Stimulated activated CD8-positive, alpha-beta memory T cell treated with anti-CD3 and anti-CD28 coated beads, Interleukin-7, amount 100 ng/mL, for 48 hours (primary cell): ENCODE data around the gene DNASE1.

ENCODE experiments used
- DNase-seq, 2 donors: peaks; one replicate each; pipeline ENCODE4 v3.0.0-alpha.2; 2020; ENCODE audit warnings: low read depth in 1 of 2; ENCODE audit errors: extremely low read depth in 1 of 2

The DNASE1 gene

GRCh38 chr16:3661922-3662321, 7.4 kb downstream of the DNASE1 start:
- DNase-seq = no peak

- no peak for DNase-seq
These were observed 8.1 kb downstream of the DNASE1 start for GRCh38 chr16:3662601-3663000.

GRCh38 chr16:3664187-3664896, 9.9 kb downstream of the DNASE1 start:
- no peak for DNase-seq

- no peak for DNase-seq
These were observed 11.0 kb downstream of the DNASE1 start for GRCh38 chr16:3665508-3665907.

GRCh38 chr16:3668626-3669025, 14.1 kb downstream of the DNASE1 start:
- no peak for DNase-seq

- no peak for DNase-seq
These were observed 14.6 kb downstream of the DNASE1 start for GRCh38 chr16:3669082-3669481.

- no peak for DNase-seq
These were observed 16.2 kb downstream of the DNASE1 start for GRCh38 chr16:3670711-3671110.

- no peak for DNase-seq
These were observed 16.9 kb downstream of the DNASE1 start for GRCh38 chr16:3671424-3671823.

- no peak for DNase-seq
These were observed 18.1 kb downstream of the DNASE1 start for GRCh38 chr16:3672571-3673041.

GRCh38 chr16:3673201-3673600, 18.7 kb downstream of the DNASE1 start:
- DNase-seq = no peak

- DNase-seq = no peak
These were observed 19.3 kb downstream of the DNASE1 start for GRCh38 chr16:3673676-3674377.

GRCh38 chr16:3674513-3675295, 20.2 kb downstream of the DNASE1 start:
- no peak for DNase-seq

- DNase-seq = no peak
These were observed 21.2 kb downstream of the DNASE1 start for GRCh38 chr16:3675601-3676130.

- DNase-seq = no peak
These were observed 23.5 kb downstream of the DNASE1 start for GRCh38 chr16:3677994-3678393.

- DNase-seq = no peak
These were observed 26.7 kb downstream of the DNASE1 start for GRCh38 chr16:3681206-3681605.

- DNase-seq = no peak
These were observed 32.5 kb downstream of the DNASE1 start for GRCh38 chr16:3687021-3687420.

- DNase-seq = no peak
These were observed 33.3 kb downstream of the DNASE1 start for GRCh38 chr16:3687792-3688191.

- DNase-seq = no peak
These were observed 35.2 kb downstream of the DNASE1 start for GRCh38 chr16:3689731-3690130.

- peak; percentile 63 to 70 for DNase-seq
These were observed 36.0 kb downstream of the DNASE1 start for GRCh38 chr16:3690470-3690928.

- no peak for DNase-seq
These were observed 36.7 kb downstream of the DNASE1 start for GRCh38 chr16:3690980-3691720.

GRCh38 chr16:3691761-3692160, 37.3 kb downstream of the DNASE1 start:
- no peak for DNase-seq
